Activated T-cell treated with anti-CD3 and anti-CD28 coated beads, Interleukin-2, amount 50 U/mL, for 4 hours (primary cell): ENCODE measurements around the gene PRKAG2. TPM values are rescaled to one million over a fixed set of nuclear protein-coding genes. Genes with fewer than 3 reads are reported as not detected.

ENCODE experiments used
- ATAC-seq, 2 donors: fragments of 200-7000 bp; cut with Tn5 transposase; one replicate each; pipeline ENCODE4 v1.10.0; 2021
- DNase-seq: peaks from one replicate; pipeline ENCODE4 v3.0.0-alpha.2; 2020
- H3K27me3 Mint-ChIP-seq: one replicate; pipeline ENCODE4 v1.8.0; 2021; ENCODE audit warnings: low read depth, mixed read lengths
- H3K36me3 Mint-ChIP-seq: one replicate; pipeline ENCODE4 v1.8.0; 2022; ENCODE audit warnings: mixed read lengths; ENCODE audit not compliant: insufficient read depth
- H3K4me1 Mint-ChIP-seq: one replicate; pipeline ENCODE4 v1.8.0; 2021; ENCODE audit warnings: low read depth, mixed read lengths
- H3K4me3 Mint-ChIP-seq: one replicate; pipeline ENCODE4 v1.8.0; 2021; ENCODE audit warnings: mild to moderate bottlenecking, moderate library complexity, mixed read lengths
- H3K9me3 Mint-ChIP-seq: one replicate; pipeline ENCODE4 v1.8.0; 2021; ENCODE audit warnings: mixed read lengths
- total RNA-seq, 3 donors: library from RNA; stranded (reverse); gene quantifications; one replicate each; pipeline ENCODE4 v1.2.1, GENCODE V29; 2021

Gene PRKAG2
- total RNA-seq, 3 donors from 2014 or later = 28.6 to 31.5 (median 29.3) TPM

- no peak overlapping the region for H3K4me3 Mint-ChIP-seq
- no peaks in the 10 kb centered on the region for H3K9me3 Mint-ChIP-seq
- ATAC-seq (no peak), DNase-seq (no peak)
- H3K4me1 Mint-ChIP-seq = peaks cover 6% of the 10 kb centered on the region
- H3K27me3 Mint-ChIP-seq = no peaks in the 10 kb centered on the region
- H3K36me3 Mint-ChIP-seq = peaks cover 4% of the 10 kb centered on the region
Measured at GRCh38 chr7:151607464-151607867, 269.4 kb downstream of the PRKAG2 start.

GRCh38 chr7:151603951-151604350 is 273.0 kb downstream of the PRKAG2 start:
- Mint-ChIP-seq H3K27me3 (no peaks in the 10 kb centered on the region), H3K9me3 (no peaks in the 10 kb centered on the region), H3K36me3 (peaks cover 3% of the 10 kb centered on the region), H3K4me1 (peaks cover 15% of the 10 kb centered on the region), H3K4me3 (no peak overlapping the region)
- no peak for DNase-seq
- ATAC-seq = no peak

- no peaks in the 10 kb centered on the region for H3K27me3 Mint-ChIP-seq
- ATAC-seq (no peak), DNase-seq (no peak)
- peaks cover 21% of the 10 kb centered on the region for H3K4me1 Mint-ChIP-seq
- H3K9me3 Mint-ChIP-seq = no peaks in the 10 kb centered on the region
- H3K36me3 Mint-ChIP-seq = peaks cover 3% of the 10 kb centered on the region
- no peak overlapping the region for H3K4me3 Mint-ChIP-seq
Measured at GRCh38 chr7:151601521-151602305, 275.2 kb downstream of the PRKAG2 start.

GRCh38 chr7:151600331-151600730 is 276.6 kb downstream of the PRKAG2 start:
- Mint-ChIP-seq H3K9me3 (no peaks in the 10 kb centered on the region), H3K4me1 (peaks cover 22% of the 10 kb centered on the region), H3K36me3 (peaks cover 3% of the 10 kb centered on the region), H3K27me3 (no peaks in the 10 kb centered on the region), H3K4me3 (no peak overlapping the region)
- ATAC-seq (no peak), DNase-seq (no peak)

DNA sequence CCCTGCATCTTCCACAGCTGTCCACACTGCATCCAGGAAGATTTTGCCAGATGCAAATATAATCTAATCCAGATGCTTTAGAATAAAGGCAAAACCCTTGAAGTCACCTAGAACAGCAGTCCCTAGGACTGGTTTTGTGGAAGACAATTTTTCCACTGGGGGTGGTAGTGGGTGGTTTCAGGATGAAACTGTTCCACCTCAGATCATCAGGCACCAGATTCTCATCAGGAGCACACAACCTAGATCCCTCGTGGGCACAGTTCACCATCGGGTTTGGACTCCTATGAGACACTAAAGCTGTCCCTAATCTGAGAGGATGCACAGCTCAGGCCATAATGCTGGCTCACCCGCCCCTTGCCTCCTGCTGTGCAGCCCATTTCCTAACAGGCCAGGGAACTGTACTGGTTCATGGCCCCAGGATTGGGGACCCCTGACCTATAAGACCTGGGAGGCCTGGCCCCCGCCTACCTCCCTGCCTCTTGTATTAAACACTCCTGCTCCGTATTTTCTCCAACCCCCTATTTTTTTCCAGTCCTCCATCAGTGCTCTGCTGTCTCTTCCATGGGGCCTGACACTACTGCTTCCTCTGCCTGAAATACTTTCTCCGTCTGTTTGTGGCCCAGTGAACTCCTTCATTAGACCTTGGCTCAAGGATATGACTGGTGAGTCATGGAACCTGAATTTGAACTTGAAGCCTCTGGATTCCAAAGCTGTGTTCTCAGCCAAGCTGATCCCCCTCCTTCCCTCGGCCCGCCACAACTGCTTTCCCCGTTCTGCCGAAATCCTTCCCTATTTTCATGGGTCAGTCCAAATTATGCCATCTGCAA is 277.3 kb downstream of the PRKAG2 start:
- peaks cover 3% of the 10 kb centered on the region for H3K36me3 Mint-ChIP-seq
- DNase-seq = no peak
- no peak overlapping the region for H3K4me3 Mint-ChIP-seq
- H3K9me3 Mint-ChIP-seq = no peaks in the 10 kb centered on the region
- H3K27me3 Mint-ChIP-seq = no peaks in the 10 kb centered on the region
- peaks cover 22% of the 10 kb centered on the region for H3K4me1 Mint-ChIP-seq
- ATAC-seq = no peak

DNA sequence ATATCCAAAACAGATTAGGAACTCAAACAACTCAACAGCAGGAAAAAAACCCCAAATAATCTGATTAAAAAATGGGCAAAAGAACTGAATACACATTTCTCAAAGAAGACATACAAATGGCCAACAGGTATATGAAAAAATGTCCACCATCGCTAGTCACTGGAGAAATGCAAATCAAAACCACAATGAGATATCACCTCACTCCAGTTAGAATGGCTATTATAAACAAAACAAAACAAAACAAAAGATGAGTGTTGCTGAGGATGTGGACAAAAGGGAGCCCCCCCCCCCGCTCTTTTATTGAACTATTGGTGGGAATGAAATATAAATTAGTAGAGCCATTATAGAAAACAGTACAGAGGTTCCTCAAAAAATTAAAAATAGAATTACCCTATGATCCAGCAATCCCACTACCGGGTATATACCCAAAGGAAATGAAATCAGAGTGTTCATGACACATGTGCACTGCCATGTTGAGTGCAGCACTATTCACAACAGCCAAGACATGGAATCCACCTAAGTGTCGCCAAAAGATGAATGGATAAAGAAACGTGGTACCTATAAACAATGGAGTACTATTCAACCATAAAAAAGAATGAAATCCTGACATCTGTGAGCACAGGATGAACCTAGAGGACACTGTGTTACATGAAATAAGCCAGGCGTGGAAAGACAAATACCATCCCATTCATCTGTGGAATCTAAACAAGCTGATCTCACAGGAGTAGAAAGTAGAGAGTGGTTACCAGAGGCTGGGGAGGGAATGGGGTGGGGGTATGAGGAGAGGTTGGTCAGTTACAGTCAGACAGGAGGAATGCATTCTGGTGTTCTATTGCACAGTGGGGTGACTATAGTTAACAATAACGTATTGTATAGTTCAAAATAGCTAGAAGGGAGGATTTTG is 279.1 kb downstream of the PRKAG2 start:
- peaks cover 22% of the 10 kb centered on the region for H3K4me1 Mint-ChIP-seq
- ATAC-seq (no peak), DNase-seq (no peak)
- H3K36me3 Mint-ChIP-seq = peaks cover 5% of the 10 kb centered on the region
- no peaks in the 10 kb centered on the region for H3K9me3 Mint-ChIP-seq
- no peak overlapping the region for H3K4me3 Mint-ChIP-seq
- no peaks in the 10 kb centered on the region for H3K27me3 Mint-ChIP-seq

- Mint-ChIP-seq H3K27me3 (no peaks in the 10 kb centered on the region), H3K36me3 (peaks cover 9% of the 10 kb centered on the region), H3K9me3 (no peaks in the 10 kb centered on the region), H3K4me3 (no peak overlapping the region), H3K4me1 (peaks cover 22% of the 10 kb centered on the region)
- ATAC-seq (no peak), DNase-seq (no peak)
Measured at GRCh38 chr7:151595702-151596350, 281.1 kb downstream of the PRKAG2 start.

DNA sequence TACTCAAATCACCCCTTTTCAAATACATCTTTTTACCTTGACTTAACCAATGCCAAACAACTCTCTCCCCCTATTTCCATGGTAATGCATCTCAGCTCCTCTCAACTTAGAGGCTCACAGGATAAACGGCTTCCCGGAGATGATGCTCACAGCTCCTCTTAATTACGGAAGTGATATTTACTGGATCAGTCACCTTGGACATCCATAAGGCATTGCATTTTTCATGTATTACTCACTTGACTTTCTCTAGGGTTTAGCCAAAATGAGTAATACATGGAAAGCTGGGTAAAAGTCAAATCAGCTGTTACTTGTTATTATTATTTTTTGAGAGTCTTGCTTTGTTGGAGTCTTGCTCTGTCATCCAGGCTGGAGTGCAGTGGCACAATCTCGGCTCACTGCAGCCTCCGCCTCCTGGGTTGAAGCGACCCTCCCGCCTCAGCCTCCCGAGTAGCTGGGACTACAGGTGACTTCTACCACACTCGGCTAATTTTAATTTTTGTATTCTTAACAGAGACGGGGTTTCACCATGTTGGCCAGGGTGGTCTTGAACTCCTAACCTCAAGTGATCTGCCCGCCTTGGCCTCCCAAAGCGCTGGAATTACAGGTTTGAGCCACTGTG is 283.9 kb downstream of the PRKAG2 start:
- H3K36me3 Mint-ChIP-seq = peaks cover 11% of the 10 kb centered on the region
- no peaks in the 10 kb centered on the region for H3K9me3 Mint-ChIP-seq
- ATAC-seq (no peak), DNase-seq (no peak)
- H3K4me3 Mint-ChIP-seq = no peak overlapping the region
- H3K4me1 Mint-ChIP-seq = peaks cover 13% of the 10 kb centered on the region
- H3K27me3 Mint-ChIP-seq = no peaks in the 10 kb centered on the region

- Mint-ChIP-seq H3K4me3 (no peak overlapping the region), H3K27me3 (no peaks in the 10 kb centered on the region), H3K36me3 (peaks cover 11% of the 10 kb centered on the region), H3K9me3 (no peaks in the 10 kb centered on the region), H3K4me1 (peaks cover 7% of the 10 kb centered on the region)
- ATAC-seq (no peak), DNase-seq (no peak)
Measured at GRCh38 chr7:151592330-151592729, 284.6 kb downstream of the PRKAG2 start.

GRCh38 chr7:151591866-151592265 is 285.0 kb downstream of the PRKAG2 start:
- Mint-ChIP-seq H3K27me3 (no peaks in the 10 kb centered on the region), H3K36me3 (peaks cover 11% of the 10 kb centered on the region), H3K4me1 (peaks cover 2% of the 10 kb centered on the region), H3K9me3 (no peaks in the 10 kb centered on the region), H3K4me3 (no peak overlapping the region)
- no peak for ATAC-seq
- DNase-seq = no peak

- H3K4me3 Mint-ChIP-seq = no peak overlapping the region
- H3K27me3 Mint-ChIP-seq = no peaks in the 10 kb centered on the region
- H3K36me3 Mint-ChIP-seq = peaks cover 17% of the 10 kb centered on the region
- H3K9me3 Mint-ChIP-seq = no peaks in the 10 kb centered on the region
- ATAC-seq (no peak), DNase-seq (no peak)
- no peaks in the 10 kb centered on the region for H3K4me1 Mint-ChIP-seq
Measured at GRCh38 chr7:151590850-151591771, 285.8 kb downstream of the PRKAG2 start.

DNA sequence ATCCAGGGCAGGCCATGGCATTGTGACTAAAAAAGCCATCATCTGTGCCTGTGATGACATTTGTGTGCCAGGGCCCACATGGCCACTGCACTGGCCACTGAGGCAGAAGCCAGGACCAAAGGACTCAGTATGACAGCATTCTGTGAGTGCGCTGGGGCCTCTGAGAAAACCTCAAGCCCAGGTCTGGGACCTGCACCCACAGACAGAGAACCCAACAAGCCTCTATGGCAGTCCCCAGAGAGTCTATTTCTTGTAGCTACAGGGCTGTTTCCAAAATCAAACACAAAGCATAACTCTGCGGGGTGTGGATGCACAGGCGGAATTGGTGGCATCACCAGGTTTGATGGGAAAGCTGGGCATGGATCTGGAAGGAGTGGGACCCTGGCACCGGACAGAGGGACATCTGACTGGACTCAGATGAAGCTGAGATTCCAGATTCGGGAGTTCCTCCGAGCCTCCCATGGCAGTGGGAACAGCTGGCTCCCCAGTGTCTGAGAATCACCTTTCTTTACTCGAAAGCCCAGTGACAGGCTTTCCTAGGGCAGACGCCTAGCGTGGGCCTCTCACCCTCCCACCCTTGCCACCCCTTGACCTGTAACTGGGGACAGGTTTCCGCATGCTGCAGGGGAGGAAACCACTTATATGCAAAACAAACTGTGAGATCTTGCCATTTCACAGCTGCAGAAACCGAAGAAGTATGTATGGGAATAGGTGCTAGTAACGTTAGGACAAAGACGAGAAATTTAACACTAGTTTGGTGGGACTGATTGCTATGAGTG is 286.7 kb downstream of the PRKAG2 start:
- DNase-seq = no peak
- H3K4me3 Mint-ChIP-seq = no peak overlapping the region
- no peaks in the 10 kb centered on the region for H3K27me3 Mint-ChIP-seq
- ATAC-seq = no peak
- H3K36me3 Mint-ChIP-seq = peaks cover 20% of the 10 kb centered on the region
- H3K4me1 Mint-ChIP-seq = no peaks in the 10 kb centered on the region
- no peaks in the 10 kb centered on the region for H3K9me3 Mint-ChIP-seq
